ENCODE measurements around the gene RAX2.
A peak's percentile ranks its signal among the peaks of the same experiment; 100 is the strongest.

The RAX2 gene

DNA sequence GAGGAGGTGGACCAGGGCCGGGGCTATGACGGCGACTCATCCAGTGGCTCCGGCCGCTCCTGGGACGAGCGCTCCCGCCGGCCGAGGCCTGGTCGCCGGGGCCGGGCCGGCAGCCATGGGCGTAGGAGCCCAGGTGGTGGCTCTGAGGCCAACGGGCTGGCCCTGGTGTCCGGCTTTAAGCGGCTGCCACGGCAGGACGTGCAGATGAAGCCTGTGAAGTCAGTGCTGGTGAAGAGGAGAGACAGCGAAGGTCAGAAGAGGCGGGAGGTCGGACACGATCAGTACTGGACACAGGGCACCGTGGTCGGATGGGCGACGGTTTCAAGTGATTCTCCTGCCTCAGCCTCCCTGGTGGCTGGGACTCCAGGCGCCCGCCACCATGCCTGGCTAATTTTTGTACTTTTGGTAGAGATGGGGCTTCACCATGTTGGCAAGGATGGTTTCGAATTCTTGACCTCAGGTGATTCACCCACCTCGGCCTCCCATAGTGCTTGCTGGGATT is 41.5 kb downstream of the RAX2 start:
- Histone ChIP-seq H3K79me2 (ENCODE audit: low read length) (no peaks in the 10 kb centered on the region), H3K4me3 (ENCODE audit: low read length) (no peak overlapping the region), H3K36me3 (replicated peaks; ENCODE audit: insufficient read depth, low read length) (no peaks in the 10 kb centered on the region), H3K9me2 (replicated peaks; ENCODE audit: insufficient read depth, low read length) (no peaks in the 10 kb centered on the region), H3K9ac (ENCODE audit: low read length) (no peak overlapping the region), H3K4me2 (ENCODE audit: low read depth, low read length) (no peak overlapping the region), H3K27me3 (replicated peaks; ENCODE audit: insufficient read depth, low read length) (peaks cover 61% of the 10 kb centered on the region), H2AFZ (ENCODE audit: low read length) (no peak overlapping the region), H3K4me1 (ENCODE audit: low read length) (no peaks in the 10 kb centered on the region), H3K27ac (ENCODE audit: low read length) (no peak overlapping the region), H3K9me3 (replicated peaks; ENCODE audit: insufficient read depth, low read length) (no peaks in the 10 kb centered on the region), H3F3A (ENCODE audit: insufficient read depth, low read length) (no peaks in the 10 kb centered on the region), H4K20me1 (ENCODE audit: insufficient read depth, low read length) (no peaks in the 10 kb centered on the region)
- TF ChIP-seq, protein P1, sequence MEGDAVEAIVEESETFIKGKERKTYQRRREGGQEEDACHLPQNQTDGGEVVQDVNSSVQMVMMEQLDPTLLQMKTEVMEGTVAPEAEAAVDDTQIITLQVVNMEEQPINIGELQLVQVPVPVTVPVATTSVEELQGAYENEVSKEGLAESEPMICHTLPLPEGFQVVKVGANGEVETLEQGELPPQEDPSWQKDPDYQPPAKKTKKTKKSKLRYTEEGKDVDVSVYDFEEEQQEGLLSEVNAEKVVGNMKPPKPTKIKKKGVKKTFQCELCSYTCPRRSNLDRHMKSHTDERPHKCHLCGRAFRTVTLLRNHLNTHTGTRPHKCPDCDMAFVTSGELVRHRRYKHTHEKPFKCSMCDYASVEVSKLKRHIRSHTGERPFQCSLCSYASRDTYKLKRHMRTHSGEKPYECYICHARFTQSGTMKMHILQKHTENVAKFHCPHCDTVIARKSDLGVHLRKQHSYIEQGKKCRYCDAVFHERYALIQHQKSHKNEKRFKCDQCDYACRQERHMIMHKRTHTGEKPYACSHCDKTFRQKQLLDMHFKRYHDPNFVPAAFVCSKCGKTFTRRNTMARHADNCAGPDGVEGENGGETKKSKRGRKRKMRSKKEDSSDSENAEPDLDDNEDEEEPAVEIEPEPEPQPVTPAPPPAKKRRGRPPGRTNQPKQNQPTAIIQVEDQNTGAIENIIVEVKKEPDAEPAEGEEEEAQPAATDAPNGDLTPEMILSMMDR (IDR thresholded peaks at IDR 0.05; ENCODE audit: low read length), result no peak
- no peak for DNase-seq

DNA sequence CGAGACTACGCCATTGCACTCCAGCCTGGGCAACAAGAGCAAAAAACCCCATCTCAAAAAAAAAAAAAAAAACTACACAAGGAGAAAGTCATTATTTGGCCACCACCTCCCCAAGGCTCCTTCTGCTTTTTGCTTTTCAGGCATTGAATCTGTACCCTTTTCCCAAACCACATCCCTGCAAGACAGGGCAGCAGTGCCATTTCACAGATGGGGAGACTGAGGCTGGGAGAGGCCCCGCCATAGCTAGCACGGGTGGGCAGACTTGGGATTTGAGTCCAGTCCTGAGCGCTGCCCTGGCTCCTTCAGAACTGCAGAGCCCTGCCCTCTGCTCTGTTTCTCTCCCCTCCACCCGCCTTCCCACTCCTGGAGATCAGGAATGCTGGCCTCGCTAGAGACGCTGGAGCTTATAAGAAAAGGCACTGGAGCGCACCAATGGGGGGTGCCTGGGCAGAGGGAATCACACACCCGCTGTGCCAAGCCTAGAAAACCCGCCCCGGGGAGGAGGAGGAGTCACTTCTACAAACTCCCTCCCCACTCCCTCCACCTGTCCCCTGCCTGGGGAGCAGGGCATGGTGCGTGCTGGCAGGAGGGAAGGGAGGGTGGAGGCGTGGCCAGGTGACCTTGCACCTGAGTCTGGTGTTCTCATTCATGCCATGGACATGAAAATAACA is 46.3 kb downstream of the RAX2 start:
- H3K27me3 ChIP-seq (replicated peaks; ENCODE audit: insufficient read depth, low read length), result peaks cover 38% of the 10 kb centered on the region
- H3K4me1 ChIP-seq (ENCODE audit: low read length), result peaks cover 8% of the 10 kb centered on the region; the same call in 1 of the 2 replicates
- H3K79me2 ChIP-seq (ENCODE audit: low read length), result no peaks in the 10 kb centered on the region
- H2AFZ ChIP-seq (ENCODE audit: low read length), result peak overlapping the region; percentile 18
- H3K4me2 ChIP-seq (ENCODE audit: low read depth, low read length), result peak overlapping the region; percentile 33; the same call in 1 of the 2 replicates
- H3K9me3 ChIP-seq (replicated peaks; ENCODE audit: insufficient read depth, low read length), result no peaks in the 10 kb centered on the region
- H3K27ac ChIP-seq (ENCODE audit: low read length), result no peak overlapping the region
- H3F3A ChIP-seq (ENCODE audit: insufficient read depth, low read length), result no peaks in the 10 kb centered on the region; the same call in 1 of the 2 replicates
- H4K20me1 ChIP-seq (ENCODE audit: insufficient read depth, low read length), result no peaks in the 10 kb centered on the region
- H3K36me3 ChIP-seq (replicated peaks; ENCODE audit: insufficient read depth, low read length), result no peaks in the 10 kb centered on the region
- no peak overlapping the region for H3K9ac ChIP-seq (ENCODE audit: low read length)
- DNase-seq, result peak; percentile 70
- no peaks in the 10 kb centered on the region for H3K9me2 ChIP-seq (replicated peaks; ENCODE audit: insufficient read depth, low read length)
- H3K4me3 ChIP-seq (ENCODE audit: low read length), result no peak overlapping the region
- TF ChIP-seq, protein P1 (IDR thresholded peaks at IDR 0.05; ENCODE audit: low read length), result no peak
- TF ChIP-seq EZH2 (optimal IDR thresholded peaks at IDR 0.05; ENCODE audit: low read depth, low read length) (no peak), EZH2phosphoT487 (IDR thresholded peaks at IDR 0.05; ENCODE audit: low read length) (no peak)

DNA sequence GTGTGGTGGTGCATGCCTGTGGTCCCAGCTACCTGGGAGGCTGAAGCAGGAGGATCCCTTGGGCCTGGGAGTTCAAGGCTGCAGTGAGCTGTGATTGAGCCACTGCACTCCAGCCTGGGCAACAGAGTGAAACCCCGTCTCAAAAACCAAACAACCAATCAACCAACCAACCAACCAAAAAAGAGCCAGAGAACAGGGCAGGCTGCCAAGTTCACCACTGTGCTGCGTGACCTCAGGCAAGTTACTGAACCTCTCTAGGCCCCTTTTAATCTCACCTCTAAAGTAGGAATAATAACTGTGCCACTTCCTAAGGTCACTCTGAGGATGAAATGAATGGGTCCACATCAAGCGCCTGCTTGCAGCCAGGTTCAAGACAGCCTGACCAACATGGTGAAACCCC is 46.9 kb downstream of the RAX2 start:
- DNase-seq, result no peak

More for the DNA sequence above, 46.9 kb downstream of the RAX2 start:
- Histone ChIP-seq H3K9ac (ENCODE audit: low read length) (no peak overlapping the region), H4K20me1 (ENCODE audit: insufficient read depth, low read length) (no peaks in the 10 kb centered on the region), H3K4me1 (ENCODE audit: low read length) (peaks cover 8% of the 10 kb centered on the region; the same call in 1 of the 2 replicates), H3F3A (ENCODE audit: insufficient read depth, low read length) (no peaks in the 10 kb centered on the region; the same call in 1 of the 2 replicates), H3K36me3 (replicated peaks; ENCODE audit: insufficient read depth, low read length) (no peaks in the 10 kb centered on the region), H3K4me2 (ENCODE audit: low read depth, low read length) (no peak overlapping the region), H3K9me3 (replicated peaks; ENCODE audit: insufficient read depth, low read length) (no peaks in the 10 kb centered on the region), H3K9me2 (replicated peaks; ENCODE audit: insufficient read depth, low read length) (no peaks in the 10 kb centered on the region), H3K27me3 (replicated peaks; ENCODE audit: insufficient read depth, low read length) (peaks cover 38% of the 10 kb centered on the region), H3K79me2 (ENCODE audit: low read length) (no peaks in the 10 kb centered on the region), H3K27ac (ENCODE audit: low read length) (no peak overlapping the region), H3K4me3 (ENCODE audit: low read length) (no peak overlapping the region), H2AFZ (ENCODE audit: low read length) (no peak overlapping the region)
- TF ChIP-seq EZH2 (optimal IDR thresholded peaks at IDR 0.05; ENCODE audit: low read depth, low read length) (no peak), EZH2phosphoT487 (IDR thresholded peaks at IDR 0.05; ENCODE audit: low read length) (no peak)
- TF ChIP-seq, protein P1 (IDR thresholded peaks at IDR 0.05; ENCODE audit: low read length), result no peak
